Activated CD8-positive, alpha-beta memory T cell treated with anti-CD3 and anti-CD28 coated beads for 48 hours (primary cell): ENCODE measurements around the gene GOLM1.
"Not testable (repeated sequence)": the region's sequence is repeated elsewhere in the genome, so short reads cannot be mapped to it uniquely, and the experiment has no call there.

Experiments used
- DNase-seq, 3 experiments: peaks; one replicate each; pipeline ENCODE4 v3.0.0-alpha.2; 2020; ENCODE audit warnings: low read depth in 2 of 3, low spot score in 2 of 3

The GOLM1 gene

GRCh38 chr9:86082870-86083269, 16.5 kb downstream of the GOLM1 start:
- no peak for DNase-seq

- no peak for DNase-seq
Measured at GRCh38 chr9:86079865-86080469, 19.4 kb downstream of the GOLM1 start.

- no peak for DNase-seq
Measured at GRCh38 chr9:86079421-86079831, 19.9 kb downstream of the GOLM1 start.

GRCh38 chr9:86078731-86079130, 20.6 kb downstream of the GOLM1 start:
- no peak for DNase-seq

- DNase-seq = no peak
Measured at GRCh38 chr9:86077276-86077675, 22.1 kb downstream of the GOLM1 start.

- no peak for DNase-seq
Measured at GRCh38 chr9:86075132-86076109, 23.9 kb downstream of the GOLM1 start.

GRCh38 chr9:86073839-86074238, 25.5 kb downstream of the GOLM1 start:
- no peak for DNase-seq

- DNase-seq = no peak
Measured at GRCh38 chr9:86072394-86072877, 26.9 kb downstream of the GOLM1 start.

GRCh38 chr9:86069206-86069869, 30.0 kb downstream of the GOLM1 start:
- DNase-seq = no peak

GRCh38 chr9:86064220-86064619, 35.1 kb downstream of the GOLM1 start:
- no peak for DNase-seq

- no peak for DNase-seq
Measured at GRCh38 chr9:86062845-86063693, 36.3 kb downstream of the GOLM1 start.

- DNase-seq = no peak
Measured at GRCh38 chr9:86061972-86062739, 37.2 kb downstream of the GOLM1 start.

- no peak for DNase-seq
Measured at GRCh38 chr9:86057491-86057890, 41.9 kb downstream of the GOLM1 start.

GRCh38 chr9:86054695-86055094, 44.7 kb downstream of the GOLM1 start:
- DNase-seq = no peak

GRCh38 chr9:86052556-86053468, 46.5 kb downstream of the GOLM1 start:
- peak in 1 of 3 experiments; percentile 4 for DNase-seq

GRCh38 chr9:86048018-86048742, 51.2 kb downstream of the GOLM1 start:
- not testable (repeated sequence) for DNase-seq

GRCh38 chr9:86047361-86047760, 52.0 kb downstream of the GOLM1 start:
- DNase-seq = no peak

- DNase-seq = no peak
Measured at GRCh38 chr9:86046930-86047341, 52.4 kb downstream of the GOLM1 start.
